Measurements from ENCODE around the gene ZFYVE26. TPM values are rescaled to one million over a fixed set of nuclear protein-coding genes. Genes with fewer than 3 reads are reported as not detected.

Gene ZFYVE26
- total and polyA plus RNA-seq, 10 of the 15 experiments (the other 5 are each of a cell fraction or from before 2014, with no cell fraction given) = 1.00 to 25.6 (median 12.0) TPM

GRCh38 chr14:67697006-67697405 is 119.4 kb downstream of the ZFYVE26 start:
- ChIA-PET CTCF (interaction anchor here (1.1 to 12.3 kb wide), 3 partner anchors 9 to 115 kb away, joined by 3 to 359 read pairs (median 223); partner anchors contain the start of gene VTI1B), POLR2A (interaction anchor here (1.7 kb wide), 1 partner anchor 26 kb away, joined by 4 read pairs; no protein-coding TSS in a partner anchor)
- no peak for FAIRE-seq

More at GRCh38 chr14:67697006-67697405, 119.4 kb downstream of the ZFYVE26 start:
- H2AFZ ChIP-seq (ENCODE audit: control insufficient read depth, low read depth, low read length) = no peak overlapping the region
- H3K27ac ChIP-seq (ENCODE audit: control insufficient read depth, insufficient read depth) = no peak overlapping the region
- in situ Hi-C loops (cut with MboI) = no loop called here
- H3K36me3 ChIP-seq (ENCODE audit: control insufficient read depth in 2 of 2, insufficient read depth in 2 of 2, low read length in 1 of 2) = no peaks in the 10 kb centered on the region
- no TSS peak for BruUV-seq (replicated peaks)
- H3K9ac ChIP-seq (ENCODE audit: control insufficient read depth, insufficient read depth, low read length) = no peak overlapping the region
- RAD21 ChIA-PET (ENCODE audit: unreplicated experiment) = interaction anchor here (1.7 to 8.5 kb wide), 2 partner anchors 29 to 96 kb away, joined by 4 to 144 read pairs; partner anchors contain the start of gene PIGH
- DNase-seq (ENCODE audit: low read depth, low spot score) = no peak
- no peak for ATAC-seq
- 96% methylated on average over 4 of the region's 4 CpGs for WGBS (ENCODE audit: insufficient coverage, insufficient replicate concordance, low lambda C conversion rate, missing lambda C conversion rate)
- no peaks in the 10 kb centered on the region for H3K27me3 ChIP-seq (replicated peaks in 1 of 2; ENCODE audit: control insufficient read depth in 2 of 2, insufficient read depth in 2 of 2, low read length in 1 of 2)
- H3K79me2 ChIP-seq (ENCODE audit: control insufficient read depth, insufficient read depth, low read length) = peaks cover 20% of the 10 kb centered on the region
- intact Hi-C loops (cut with micrococcal nuclease; ENCODE audit: unreplicated experiment) = no loop called here
- SMC1A ChIA-PET (ENCODE audit: uncharacterized antibody, unreplicated experiment) = interaction anchor here (0.9 to 2.5 kb wide), 7 partner anchors 11 to 271 kb away, joined by 3 to 8 read pairs (median 3); no protein-coding TSS in a partner anchor
- no peaks in the 10 kb centered on the region for H3K4me1 ChIP-seq (ENCODE audit: control insufficient read depth, insufficient read depth, low read length)
- H3K4me2 ChIP-seq (ENCODE audit: control insufficient read depth, insufficient read depth) = no peak overlapping the region
- no peaks in the 10 kb centered on the region for H4K20me1 ChIP-seq (ENCODE audit: control insufficient read depth, insufficient read depth)
- no peaks in the 10 kb centered on the region for H3K9me3 ChIP-seq (replicated peaks; ENCODE audit: control insufficient read depth, insufficient read depth, low read length)
- TF ChIP-seq CHD2 (IDR thresholded peaks at IDR 0.05; ENCODE audit: borderline replicate concordance, low read depth, low read length) (no peak), NFYA (IDR thresholded peaks at IDR 0.05; ENCODE audit: borderline replicate concordance, low read depth, low read length) (no peak), ATF2 (IDR thresholded peaks at IDR 0.05; ENCODE audit: low read length) (no peak), MXI1 (IDR thresholded peaks at IDR 0.05; ENCODE audit: low read depth, low read length) (no peak), ZNF274 (IDR thresholded peaks at IDR 0.05; ENCODE audit: insufficient read depth, insufficient read length) (no peak), WRNIP1 (IDR thresholded peaks at IDR 0.05; ENCODE audit: borderline replicate concordance, low read depth, low read length) (no peak), BCLAF1 (IDR thresholded peaks at IDR 0.05) (no peak), ZNF687 (IDR thresholded peaks at IDR 0.05) (no peak), SMAD5 (IDR thresholded peaks at IDR 0.05; ENCODE audit: low read depth) (no peak)
- H3K4me3 ChIP-seq = no peak overlapping the region

All from GM12878 (cell line).